ENCODE data around the gene PLA2G6. TPM values are rescaled to one million over a fixed set of nuclear protein-coding genes. Genes with fewer than 3 reads are reported as not detected.
"Not testable (repeated sequence)": the region's sequence is repeated elsewhere in the genome, so short reads cannot be mapped to it uniquely, and the experiment has no call there.

The PLA2G6 gene
- total RNA-seq, 2 donors from 2014 or later: 41.5 to 68.0 TPM

DNA sequence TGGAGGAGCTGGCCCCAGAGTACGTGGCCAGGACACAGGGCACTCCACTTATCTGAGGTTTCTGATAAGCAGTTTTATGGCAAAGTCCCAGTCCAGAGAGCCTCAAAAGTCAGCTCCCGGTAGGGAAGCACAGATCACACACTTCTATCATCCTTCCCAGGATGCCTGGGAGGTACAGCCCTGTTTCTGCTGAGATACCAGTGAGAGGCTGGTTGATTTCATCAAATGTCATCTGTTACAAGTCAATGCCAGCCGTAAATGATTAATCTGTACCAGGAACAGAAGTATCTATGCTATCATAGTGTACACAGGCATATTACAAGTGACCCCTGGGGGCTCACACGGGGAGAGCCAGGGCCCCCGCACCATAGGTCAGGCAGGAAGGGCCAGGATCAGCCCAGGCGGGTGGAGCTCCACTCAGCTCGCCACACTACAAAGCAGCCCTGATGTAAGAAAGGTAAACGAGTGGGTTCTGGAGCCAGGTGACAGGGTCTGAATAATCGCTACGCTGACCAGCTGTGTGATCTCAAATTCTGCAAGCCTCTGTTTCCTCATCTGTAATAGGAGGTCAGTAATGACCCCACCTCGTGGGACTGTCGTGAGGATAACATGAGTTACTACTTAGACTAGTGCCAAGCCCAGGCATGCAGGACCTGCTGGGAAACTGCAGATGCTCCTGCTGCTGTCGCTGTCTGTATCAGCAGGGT lies 17.6 kb downstream of the PLA2G6 start:
- no peak overlapping the region for H3K4me3 ChIP-seq
- peak in 1 of 4 donors; percentile 30 for DNase-seq
- intact Hi-C loops (cut with DNase I): no loop called here
- H3K27ac ChIP-seq: no peak overlapping the region
- 37 to 52% methylated on average over 4 to 13 of the region's 13 CpGs for WGBS, 2 donors
- no peaks in the 10 kb centered on the region for H3K9me3 ChIP-seq
- no peaks in the 10 kb centered on the region for H3K27me3 ChIP-seq
- no peaks in the 10 kb centered on the region for H3K36me3 ChIP-seq (replicated peaks in 1 of 2; ENCODE audit: insufficient read depth in 1 of 2, low read depth in 2 of 2)
- peak; percentile 41 for ATAC-seq
- peaks cover 11% of the 10 kb centered on the region for H3K4me1 ChIP-seq
- TF ChIP-seq, protein P1, sequence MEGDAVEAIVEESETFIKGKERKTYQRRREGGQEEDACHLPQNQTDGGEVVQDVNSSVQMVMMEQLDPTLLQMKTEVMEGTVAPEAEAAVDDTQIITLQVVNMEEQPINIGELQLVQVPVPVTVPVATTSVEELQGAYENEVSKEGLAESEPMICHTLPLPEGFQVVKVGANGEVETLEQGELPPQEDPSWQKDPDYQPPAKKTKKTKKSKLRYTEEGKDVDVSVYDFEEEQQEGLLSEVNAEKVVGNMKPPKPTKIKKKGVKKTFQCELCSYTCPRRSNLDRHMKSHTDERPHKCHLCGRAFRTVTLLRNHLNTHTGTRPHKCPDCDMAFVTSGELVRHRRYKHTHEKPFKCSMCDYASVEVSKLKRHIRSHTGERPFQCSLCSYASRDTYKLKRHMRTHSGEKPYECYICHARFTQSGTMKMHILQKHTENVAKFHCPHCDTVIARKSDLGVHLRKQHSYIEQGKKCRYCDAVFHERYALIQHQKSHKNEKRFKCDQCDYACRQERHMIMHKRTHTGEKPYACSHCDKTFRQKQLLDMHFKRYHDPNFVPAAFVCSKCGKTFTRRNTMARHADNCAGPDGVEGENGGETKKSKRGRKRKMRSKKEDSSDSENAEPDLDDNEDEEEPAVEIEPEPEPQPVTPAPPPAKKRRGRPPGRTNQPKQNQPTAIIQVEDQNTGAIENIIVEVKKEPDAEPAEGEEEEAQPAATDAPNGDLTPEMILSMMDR (IDR thresholded peaks at IDR 0.05): no peak
- no peak for TF ChIP-seq POLR2A (IDR thresholded peaks at IDR 0.05)

DNA sequence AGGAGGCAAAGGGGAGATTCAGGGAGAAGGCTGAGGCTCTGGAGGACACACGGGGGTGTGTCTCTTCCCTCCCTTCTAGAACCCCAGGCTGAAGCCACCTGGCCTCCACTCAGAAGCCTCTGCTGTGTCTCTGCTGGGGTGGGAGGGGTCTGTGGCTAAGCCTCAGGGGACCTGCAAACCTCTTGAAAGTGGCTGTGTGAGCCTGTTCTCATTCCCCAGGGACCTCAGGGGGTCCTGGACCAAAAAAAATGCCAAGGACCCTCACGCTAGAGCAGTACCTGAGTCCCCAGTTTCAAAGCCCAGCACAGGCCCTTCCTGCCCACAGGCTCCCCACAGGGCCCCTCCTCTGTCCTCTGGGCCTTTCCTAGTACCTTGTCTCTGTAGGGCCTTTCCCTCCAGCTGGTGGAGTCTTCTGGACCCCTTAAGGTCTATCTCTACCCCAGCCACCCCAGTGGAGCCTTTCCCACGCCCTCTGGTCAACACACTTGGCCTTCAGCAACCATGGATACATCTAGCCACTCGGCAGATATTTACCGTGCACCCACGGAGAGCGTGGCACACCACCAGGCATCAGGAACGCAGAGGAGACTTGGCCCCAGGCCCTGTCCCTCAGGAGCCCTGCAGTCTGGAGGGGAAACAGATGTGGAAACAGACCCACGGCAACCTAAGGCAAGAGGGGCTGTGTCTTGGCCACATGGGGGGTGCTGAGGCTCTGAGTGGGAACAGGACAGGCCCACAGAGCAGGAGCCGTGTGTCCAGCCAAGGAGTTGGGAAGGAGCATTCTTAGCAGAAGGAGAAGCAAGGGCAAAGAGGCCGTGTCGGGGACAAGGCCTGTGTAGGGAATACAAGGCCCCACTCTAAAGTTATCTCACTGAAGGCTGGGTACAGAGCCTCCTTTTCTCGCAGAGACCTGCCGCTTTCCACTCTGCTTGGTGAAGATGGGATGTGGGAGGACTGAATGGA lies 18.5 kb downstream of the PLA2G6 start:
- Histone ChIP-seq H3K9me3 (no peaks in the 10 kb centered on the region), H3K27ac (no peak overlapping the region), H3K36me3 (replicated peaks in 1 of 2; ENCODE audit: insufficient read depth in 1 of 2, low read depth in 2 of 2) (no peaks in the 10 kb centered on the region), H3K4me3 (no peak overlapping the region), H3K4me1 (peaks cover 11% of the 10 kb centered on the region), H3K27me3 (no peaks in the 10 kb centered on the region)
- ATAC-seq (no peak), DNase-seq (no peak)
- intact Hi-C loops (cut with DNase I): no loop called here
- 72 to 76% methylated on average over 13 to 14 of the region's 14 CpGs for WGBS, 2 donors
- TF ChIP-seq, protein P1 (IDR thresholded peaks at IDR 0.05): no peak
- no peak for TF ChIP-seq POLR2A (IDR thresholded peaks at IDR 0.05)

DNA sequence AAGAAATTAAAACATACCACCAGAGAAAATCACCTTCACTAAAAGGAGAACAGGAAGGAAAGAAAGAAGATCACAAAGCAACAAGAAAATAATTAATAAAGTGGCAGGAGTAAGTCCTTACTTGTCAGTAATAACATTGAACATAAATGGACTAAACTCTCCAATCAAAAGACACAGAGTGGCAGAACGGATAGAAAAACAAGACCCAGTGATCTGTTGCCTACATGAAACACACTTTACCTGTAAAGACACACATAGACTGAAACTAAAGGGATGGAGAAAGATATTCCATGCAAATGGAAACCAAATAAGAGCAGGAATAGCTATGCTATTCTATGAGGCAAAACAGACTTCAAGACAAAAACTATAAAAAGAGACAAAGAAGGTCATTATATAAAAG lies 25.9 kb downstream of the PLA2G6 start:
- no peak overlapping the region for H3K4me3 ChIP-seq
- H3K9me3 ChIP-seq: no peaks in the 10 kb centered on the region
- WGBS, 2 donors: 97 to 100% methylated on average over 1 of the region's 1 CpG
- no peaks in the 10 kb centered on the region for H3K36me3 ChIP-seq (replicated peaks in 1 of 2; ENCODE audit: insufficient read depth in 1 of 2, low read depth in 2 of 2)
- TF ChIP-seq POLR2A (IDR thresholded peaks at IDR 0.05): no peak
- TF ChIP-seq, protein P1 (IDR thresholded peaks at IDR 0.05): no peak
- H3K27ac ChIP-seq: no peak overlapping the region
- DNase-seq (no peak), ATAC-seq (no peak)
- intact Hi-C loops (cut with DNase I): no loop called here
- no peaks in the 10 kb centered on the region for H3K27me3 ChIP-seq
- H3K4me1 ChIP-seq: peaks cover 9% of the 10 kb centered on the region

DNA sequence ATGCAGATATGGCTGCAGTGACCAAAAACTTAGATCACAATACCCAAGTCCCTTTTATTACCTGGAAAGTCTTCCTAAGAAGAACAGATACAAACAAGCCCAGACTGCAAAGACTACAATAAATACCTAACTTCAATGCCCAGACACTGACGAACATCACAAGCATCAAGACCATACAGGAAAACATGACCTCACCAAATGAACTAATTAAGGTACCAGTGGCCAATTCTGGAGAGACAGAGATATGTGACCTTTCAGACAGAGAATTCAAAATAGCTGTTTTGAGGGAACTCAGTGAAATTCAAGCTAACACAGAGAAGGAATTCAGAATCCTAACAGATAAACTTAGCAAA lies 27.1 kb downstream of the PLA2G6 start:
- H3K9me3 ChIP-seq, ATAC-seq: not testable (repeated sequence)

DNA sequence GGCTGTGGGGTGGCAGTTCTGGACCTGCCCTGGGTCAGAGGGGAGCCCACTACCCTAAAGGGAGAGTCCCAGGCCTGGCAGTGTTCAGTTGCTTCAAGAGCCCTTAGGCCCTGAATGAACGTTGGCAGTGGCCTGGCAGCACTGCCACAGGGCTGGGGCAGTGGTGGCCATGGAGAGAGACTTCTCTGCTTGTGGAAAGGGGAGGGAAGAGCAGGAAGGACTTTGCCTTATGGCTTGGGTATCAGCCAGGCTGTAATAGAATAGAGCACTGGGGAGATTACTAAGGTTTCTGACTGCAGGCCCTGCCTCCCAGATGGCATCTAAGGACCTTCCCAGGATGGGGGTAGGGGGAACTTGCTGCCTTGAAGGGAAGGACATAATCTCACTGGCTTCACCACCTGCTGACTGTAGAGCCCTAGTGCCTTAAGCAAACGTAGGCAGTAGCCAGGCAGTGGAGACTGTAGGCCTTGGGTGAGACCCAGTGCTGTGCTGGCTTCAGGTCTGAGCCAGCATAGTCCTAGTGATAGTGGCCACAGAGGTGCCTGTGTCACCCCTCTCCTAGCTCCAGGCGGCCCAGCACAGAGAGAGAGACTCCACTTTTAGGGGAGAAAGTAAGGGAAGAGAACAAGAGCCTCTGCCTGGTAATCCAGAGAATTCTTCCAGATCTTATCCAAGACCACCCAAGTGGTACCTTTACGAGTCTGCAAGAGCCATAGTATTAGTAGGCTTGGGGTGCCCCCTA lies 27.6 kb downstream of the PLA2G6 start:
- H3K27ac ChIP-seq: peak overlapping the region in 3 of 4 donors; percentile 7 to 51 (median 28)
- peak; percentile 70 for ATAC-seq
- no peaks in the 10 kb centered on the region for H3K27me3 ChIP-seq
- intact Hi-C loops (cut with DNase I): no loop called here
- peaks cover 9% of the 10 kb centered on the region for H3K4me1 ChIP-seq
- peak in 3 of 4 donors; percentile 33 to 73 (median 63) for DNase-seq
- no peaks in the 10 kb centered on the region for H3K9me3 ChIP-seq
- H3K36me3 ChIP-seq (replicated peaks in 1 of 2; ENCODE audit: insufficient read depth in 1 of 2, low read depth in 2 of 2): no peaks in the 10 kb centered on the region
- H3K4me3 ChIP-seq: no peak overlapping the region
- TF ChIP-seq, protein P1 (IDR thresholded peaks at IDR 0.05): peak in 1 of 7 experiments; percentile 11
- no peak for TF ChIP-seq POLR2A (IDR thresholded peaks at IDR 0.05)
- WGBS, 2 donors: 32 to 51% methylated on average over 2 to 4 of the region's 4 CpGs

More for the DNA sequence above, 27.1 kb downstream of the PLA2G6 start:
- DNase-seq; H3K27me3 ChIP-seq; H3K4me3 ChIP-seq; H3K4me1 ChIP-seq; H3K36me3 ChIP-seq (replicated peaks in 1 of 2; ENCODE audit: insufficient read depth in 1 of 2, low read depth in 2 of 2); intact Hi-C loops (cut with DNase I): not testable (repeated sequence)
- WGBS, 2 donors: 88 to 94% methylated on average over 1 of the region's 1 CpG
- H3K27ac ChIP-seq: peak overlapping the region in 2 of 4 donors; percentile 28 to 51
